HCT116 (cell line): ENCODE measurements around the gene ILDR2. TPM values are rescaled to one million over a fixed set of nuclear protein-coding genes. Genes with fewer than 3 reads are reported as not detected.

ENCODE experiments used
- ATAC-seq: fragments of 200-7000 bp; cut with Tn5 transposase; 2 replicates; pipeline ENCODE4 v1.9.1; 2020; ENCODE audit warnings: mild to moderate bottlenecking, moderate library complexity
- BruUV-seq: library from RNA; stranded (reverse); fragments of 400-500 nt; replicated peaks from 2 replicates; lab custom pipeline; 2021; lab: Mats Ljungman, UMichigan
- CTCF ChIA-PET: fragments of 300-600 bp; sonication (Branson Sonifier 250); formaldehyde crosslinking; loops from one replicate; lab custom pipeline; 2021; ENCODE audit warnings: antibody characterized with exemption; lab: Charles Lee
- POLR2A ChIA-PET: fragments of 300-600, 350-600 bp; sonication (Branson Sonifier 250); formaldehyde crosslinking; loops from one replicate; lab custom pipeline; 2021; ENCODE audit warnings: antibody characterized with exemption; lab: Charles Lee
- RAD21 ChIA-PET, 2 experiments: fragments of 300-600 bp; sonication (Branson Sonifier 250); formaldehyde crosslinking; loops; one replicate each; lab custom pipeline; 2023; ENCODE audit warnings: low total read pairs in 2 of 2; ENCODE audit not compliant: uncharacterized antibody in 2 of 2, unreplicated experiment in 2 of 2, low non-redundant PET in 1 of 2; lab: Charles Lee
- DNase-seq: peaks from one replicate; pipeline ENCODE4 v3.0.0-alpha.2; 2010; ENCODE audit warnings: low read depth, low spot score
- H2AFZ ChIP-seq: fragments of 200-600 bp; shearing (Covaris generic), sonication (generic); 2 replicates; pipeline ENCODE4 v1.6.1; 2017; ENCODE audit warnings: low read depth, mixed run types, mixed read lengths, antibody characterized with exemption, low read length; ENCODE audit not compliant: poor library complexity, severe bottlenecking
- H3K27ac ChIP-seq: 2 replicates; pipeline ENCODE4 v1.5.1; 2012; ENCODE audit warnings: low read depth, low read length
- H3K27me3 ChIP-seq: fragments of 200-600 bp; sonication (generic); 2 replicates; pipeline ENCODE4 v1.6.1; 2016; ENCODE audit warnings: mixed run types, low read length, mixed read lengths; ENCODE audit not compliant: insufficient read depth
- H3K36me3 ChIP-seq, 2 experiments: fragments of 200-500 bp in 1 of 2; fragments of 200-600 bp in 1 of 2; sonication (Bioruptor generic) in 1 of 2; sonication (generic) in 1 of 2; 2 replicates each; pipeline versions ENCODE4 v1.5.1 to v1.6.1; 2014 to 2016; ENCODE audit warnings: low read length in 2 of 2, inconsistent platforms in 1 of 2, mixed read lengths in 1 of 2, mixed run types in 1 of 2; ENCODE audit not compliant: insufficient read depth in 2 of 2, control insufficient read depth in 1 of 2
- H3K4me1 ChIP-seq, 2 experiments: fragments of 200-600 bp in 1 of 2; sonication (generic) in 1 of 2; 2 replicates each; pipeline versions ENCODE4 v1.5.1 to v1.6.1; 2012 to 2017; ENCODE audit warnings: low read length in 2 of 2, inconsistent platforms in 1 of 2, mild to moderate bottlenecking in 1 of 2, mixed read lengths in 1 of 2, mixed run types in 1 of 2, moderate library complexity in 1 of 2; ENCODE audit not compliant: insufficient read depth in 2 of 2, control insufficient read depth in 1 of 2
- H3K4me2 ChIP-seq: fragments of 200-600 bp; sonication (generic); 2 replicates; pipeline ENCODE4 v1.6.1; 2017; ENCODE audit warnings: mixed run types, low read length, mixed read lengths
- H3K4me3 ChIP-seq, 2 experiments: fragments of 200-600 bp in 1 of 2; sonication (generic) in 1 of 2; replicated peaks in 1 of 2; 2 replicates each; pipeline ENCODE4 v1.5.1; 2011 to 2016; ENCODE audit warnings: low read length in 2 of 2, control low read depth in 1 of 2, low read depth in 1 of 2, mild to moderate bottlenecking in 1 of 2, mixed read lengths in 1 of 2, mixed run types in 1 of 2
- H3K79me2 ChIP-seq: fragments of 200-600 bp; sonication (generic); 2 replicates; pipeline ENCODE4 v1.6.1; 2017; ENCODE audit warnings: mild to moderate bottlenecking, mixed run types, low read length, moderate library complexity, mixed read lengths; ENCODE audit not compliant: insufficient read depth
- H3K9ac ChIP-seq: fragments of 200-600 bp; sonication (generic); 2 replicates; pipeline ENCODE4 v1.6.1; 2016; ENCODE audit warnings: low read length, mixed read lengths
- H3K9me2 ChIP-seq: fragments of 200-600 bp; sonication (generic), shearing (Covaris generic); 2 replicates; pipeline ENCODE4 v1.6.1; 2017; ENCODE audit warnings: mixed run types, mild to moderate bottlenecking, moderate library complexity; ENCODE audit not compliant: insufficient read depth
- H3K9me3 ChIP-seq, 2 experiments: fragments of 200-500 bp in 1 of 2; fragments of 200-600 bp in 1 of 2; sonication (Bioruptor generic) in 1 of 2; sonication (generic) in 1 of 2; 2 replicates each; pipeline ENCODE4 v1.6.1; 2014 to 2017; ENCODE audit warnings: low read length in 2 of 2, mixed read lengths in 2 of 2, inconsistent platforms in 1 of 2, low read depth in 1 of 2, mild to moderate bottlenecking in 1 of 2, mixed run types in 1 of 2, moderate library complexity in 1 of 2; ENCODE audit not compliant: control insufficient read depth in 1 of 2, insufficient read depth in 1 of 2
- H4K20me1 ChIP-seq: fragments of 200-600 bp; sonication (generic), shearing (Covaris generic); 2 replicates; pipeline ENCODE4 v1.6.1; 2017; ENCODE audit warnings: mixed run types, mild to moderate bottlenecking, moderate library complexity; ENCODE audit not compliant: insufficient read depth
- CBX3 ChIP-seq: IDR thresholded peaks from 2 replicates; pipeline ENCODE4 v1.6.1; 2012; ENCODE audit warnings: low read depth
- CEBPB ChIP-seq: IDR thresholded peaks from 2 replicates; pipeline ENCODE4 v1.6.1; 2012; ENCODE audit warnings: low read depth
- EGR1 ChIP-seq: IDR thresholded peaks from 2 replicates; pipeline ENCODE4 v1.6.1; 2012; ENCODE audit warnings: low read depth
- ELF1 ChIP-seq: IDR thresholded peaks from 2 replicates; pipeline ENCODE4 v1.6.1; 2012; ENCODE audit warnings: low read depth, borderline replicate concordance
- EZH2 ChIP-seq: fragments of 200-600 bp; sonication (generic); IDR thresholded peaks from 2 replicates; pipeline ENCODE4 v1.6.1; 2017; ENCODE audit warnings: antibody characterized with exemption, mixed run types
- EZH2phosphoT487 ChIP-seq: fragments of 200-600 bp; IDR thresholded peaks from 2 replicates; pipeline ENCODE4 v1.6.1; 2018; ENCODE audit warnings: antibody characterized with exemption, borderline replicate concordance
- FOSL1 ChIP-seq: IDR thresholded peaks from 2 replicates; pipeline ENCODE4 v1.6.1; 2012; ENCODE audit warnings: low read depth
- JUND ChIP-seq: IDR thresholded peaks from 2 replicates; pipeline ENCODE4 v1.6.1; 2012
- POLR2AphosphoS5 ChIP-seq: IDR thresholded peaks from 2 replicates; pipeline ENCODE4 v1.6.1; 2011; ENCODE audit warnings: mild to moderate bottlenecking, low read depth, low read length, moderate library complexity
- RAD21 ChIP-seq: IDR thresholded peaks from 2 replicates; pipeline ENCODE4 v1.6.1; 2012; ENCODE audit warnings: low read depth, mild to moderate bottlenecking
- SIN3A ChIP-seq: IDR thresholded peaks from 2 replicates; pipeline ENCODE4 v1.6.1; 2012; ENCODE audit warnings: low read depth
- SP1 ChIP-seq: IDR thresholded peaks from 2 replicates; pipeline ENCODE4 v1.6.1; 2012; ENCODE audit warnings: low read depth
- SRF ChIP-seq: IDR thresholded peaks from 2 replicates; pipeline ENCODE4 v1.6.1; 2012; ENCODE audit warnings: low read depth
- TCF7L2 ChIP-seq: IDR thresholded peaks from 2 replicates; pipeline ENCODE4 v1.7.0; 2011; ENCODE audit warnings: borderline replicate concordance, inconsistent platforms; ENCODE audit not compliant: insufficient read depth, insufficient read length; ENCODE audit errors: extremely low read depth
- ZFX ChIP-seq: fragments of 450-650 bp; IDR thresholded peaks from 2 replicates; pipeline ENCODE4 v1.6.1; 2017
- ZNF274 ChIP-seq: fragments of 200-500 bp; sonication (Bioruptor generic); IDR thresholded peaks from 2 replicates; pipeline ENCODE4 v1.6.1; 2014; ENCODE audit warnings: mild to moderate bottlenecking, low read depth, low read length, inconsistent platforms
- intact Hi-C: fragments of 100-400 bp; cut with micrococcal nuclease; formaldehyde crosslinking; loops from 2 replicates; pipeline ENCODE4 v1.10.0; 2022
- total RNA-seq: library from RNA; stranded (reverse); gene quantifications from one replicate; pipeline ENCODE4 v1.2.1, GENCODE V29; 2021; ENCODE audit not compliant: unreplicated experiment
- TF ChIP-seq, protein P1 (sequence below), 3 experiments: fragments of 200-600 bp in 1 of 3; sonication (generic) in 1 of 3; IDR thresholded peaks in 2 of 3; conservative IDR thresholded peaks in 1 of 3; 2 replicates each; pipeline ENCODE4 v1.5.1; 2012 to 2017; ENCODE audit warnings: low read depth in 2 of 3, low read length in 2 of 3, antibody characterized with exemption in 1 of 3, borderline replicate concordance in 1 of 3, control low read depth in 1 of 3, mild to moderate bottlenecking in 1 of 3, mixed read lengths in 1 of 3, mixed run types in 1 of 3, moderate library complexity in 1 of 3; ENCODE audit not compliant: insufficient read depth in 1 of 3
- TF ChIP-seq, protein P2 (sequence below): IDR thresholded peaks from 2 replicates; pipeline ENCODE4 v1.6.1; 2012

Gene ILDR2
- total RNA-seq, 1 experiment from 2014 or later, result 2.4 TPM

DNA sequence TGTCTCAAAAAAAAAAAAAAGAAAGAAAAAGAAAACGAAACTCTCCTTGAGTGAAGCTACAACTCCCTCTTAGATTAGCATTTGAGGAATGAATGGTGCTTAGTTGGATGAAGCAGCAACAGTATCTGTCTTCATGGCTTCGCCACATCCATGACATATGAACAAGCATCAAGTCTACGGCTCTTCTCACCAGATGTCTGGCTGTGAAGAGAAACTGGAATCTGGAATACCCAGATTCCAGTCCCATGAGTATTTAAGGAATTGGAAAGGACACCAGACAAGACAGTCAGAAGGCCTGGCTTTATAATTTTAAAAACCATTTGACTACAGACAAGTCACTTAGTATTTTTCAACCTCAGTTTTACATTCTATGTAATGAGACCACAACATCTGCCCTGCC is 61.2 kb downstream of the ILDR2 start:
- Histone ChIP-seq H3K9me3 (no peaks in the 10 kb centered on the region), H4K20me1 (no peaks in the 10 kb centered on the region), H2AFZ (no peak overlapping the region), H3K4me1 (peaks cover 0 to 37% of the 10 kb centered on the region in 2 experiments; a peak in 3 of 4 replicates), H3K4me3 (no peak overlapping the region), H3K79me2 (no peaks in the 10 kb centered on the region), H3K27me3 (no peaks in the 10 kb centered on the region), H3K36me3 (no peaks in the 10 kb centered on the region), H3K9me2 (no peaks in the 10 kb centered on the region), H3K9ac (no peak overlapping the region), H3K4me2 (0 out of 2 replicates have a peak overlapping the region, but pooled peaks have one; percentile 14), H3K27ac (no peak overlapping the region)
- intact Hi-C loops, result no loop called here
- no peak for ATAC-seq
- POLR2A ChIA-PET, result no interaction called here
- no TSS peak for BruUV-seq
- CTCF ChIA-PET, result interaction anchor here (7.0 kb wide), 1 partner anchor 147 kb away, joined by 324 read pairs; no protein-coding TSS in a partner anchor
- RAD21 ChIA-PET, result no interaction called here
- no peak for TF ChIP-seq ZNF274
- no peak for TF ChIP-seq ELF1
- no peak for DNase-seq

DNA sequence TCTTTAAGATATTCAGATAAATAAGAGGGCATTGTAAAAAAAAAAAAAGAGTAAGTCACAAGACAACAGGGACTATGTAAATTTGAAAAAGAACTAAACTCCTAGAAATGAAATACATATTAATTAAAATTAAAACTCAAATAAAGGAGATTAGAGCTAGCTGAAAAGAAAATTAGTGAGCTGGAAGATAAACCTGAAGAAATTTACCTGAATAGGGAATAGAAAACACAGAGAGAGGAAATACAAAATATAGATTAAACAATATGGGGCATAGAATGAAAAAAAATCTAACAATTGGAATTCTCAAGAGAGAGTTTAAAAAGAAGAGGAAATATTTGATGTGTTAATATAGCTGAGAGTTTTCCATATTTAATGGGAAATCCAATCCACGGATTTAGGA is 63.7 kb downstream of the ILDR2 start:
- H3K4me2 ChIP-seq, result no peak overlapping the region
- ATAC-seq, result no peak
- no peak overlapping the region for H3K27ac ChIP-seq
- no peaks in the 10 kb centered on the region for H3K9me3 ChIP-seq
- BruUV-seq, result no TSS peak
- POLR2A ChIA-PET, result interaction anchor here (0.7 kb wide), 1 partner anchor 146 kb away, joined by 3 read pairs; no protein-coding TSS in a partner anchor
- no peaks in the 10 kb centered on the region for H3K27me3 ChIP-seq
- H4K20me1 ChIP-seq, result no peaks in the 10 kb centered on the region
- DNase-seq, result no peak
- H3K79me2 ChIP-seq, result no peaks in the 10 kb centered on the region
- H3K36me3 ChIP-seq, result no peaks in the 10 kb centered on the region
- CTCF ChIA-PET, result interaction anchor here (1.5 to 7.0 kb wide), 2 partner anchors 149 to 309 kb away, joined by 4 to 324 read pairs; partner anchors contain the start of gene POU2F1
- H3K9me2 ChIP-seq, result no peaks in the 10 kb centered on the region
- H2AFZ ChIP-seq, result peak overlapping the region; percentile 16
- H3K4me3 ChIP-seq, result no peak overlapping the region
- RAD21 ChIA-PET, result interaction anchor here in 1 of 2 experiments (2.7 kb wide), 1 partner anchor 145 kb away, joined by 18 read pairs; no protein-coding TSS in a partner anchor
- intact Hi-C loops, result no loop called here
- H3K9ac ChIP-seq, result no peak overlapping the region
- peaks cover 0 to 37% of the 10 kb centered on the region in 2 experiments; a peak in 3 of 4 replicates for H3K4me1 ChIP-seq
- TF ChIP-seq RAD21 (no peak), TCF7L2 (no peak), FOSL1 (no peak), ELF1 (no peak), EZH2 (no peak), SIN3A (no peak), CEBPB (no peak), SP1 (no peak), EZH2phosphoT487 (no peak), ZNF274 (no peak), SRF (no peak), ZFX (no peak), POLR2AphosphoS5 (no peak), EGR1 (no peak), JUND (no peak), CBX3 (no peak)
- TF ChIP-seq, protein P1, sequence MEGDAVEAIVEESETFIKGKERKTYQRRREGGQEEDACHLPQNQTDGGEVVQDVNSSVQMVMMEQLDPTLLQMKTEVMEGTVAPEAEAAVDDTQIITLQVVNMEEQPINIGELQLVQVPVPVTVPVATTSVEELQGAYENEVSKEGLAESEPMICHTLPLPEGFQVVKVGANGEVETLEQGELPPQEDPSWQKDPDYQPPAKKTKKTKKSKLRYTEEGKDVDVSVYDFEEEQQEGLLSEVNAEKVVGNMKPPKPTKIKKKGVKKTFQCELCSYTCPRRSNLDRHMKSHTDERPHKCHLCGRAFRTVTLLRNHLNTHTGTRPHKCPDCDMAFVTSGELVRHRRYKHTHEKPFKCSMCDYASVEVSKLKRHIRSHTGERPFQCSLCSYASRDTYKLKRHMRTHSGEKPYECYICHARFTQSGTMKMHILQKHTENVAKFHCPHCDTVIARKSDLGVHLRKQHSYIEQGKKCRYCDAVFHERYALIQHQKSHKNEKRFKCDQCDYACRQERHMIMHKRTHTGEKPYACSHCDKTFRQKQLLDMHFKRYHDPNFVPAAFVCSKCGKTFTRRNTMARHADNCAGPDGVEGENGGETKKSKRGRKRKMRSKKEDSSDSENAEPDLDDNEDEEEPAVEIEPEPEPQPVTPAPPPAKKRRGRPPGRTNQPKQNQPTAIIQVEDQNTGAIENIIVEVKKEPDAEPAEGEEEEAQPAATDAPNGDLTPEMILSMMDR (IDR thresholded peaks at IDR 0.05 in 2 of 3, conservative IDR thresholded peaks at IDR 0.05 in 1 of 3; ENCODE audit: borderline replicate concordance in 1 of 3, insufficient read depth in 1 of 3, low read depth in 2 of 3, low read length in 2 of 3), result no peak
- TF ChIP-seq, protein P2, sequence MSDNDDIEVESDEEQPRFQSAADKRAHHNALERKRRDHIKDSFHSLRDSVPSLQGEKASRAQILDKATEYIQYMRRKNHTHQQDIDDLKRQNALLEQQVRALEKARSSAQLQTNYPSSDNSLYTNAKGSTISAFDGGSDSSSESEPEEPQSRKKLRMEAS, result no peak
